ENCODE measurements around the gene SGCA.

The SGCA gene

DNA sequence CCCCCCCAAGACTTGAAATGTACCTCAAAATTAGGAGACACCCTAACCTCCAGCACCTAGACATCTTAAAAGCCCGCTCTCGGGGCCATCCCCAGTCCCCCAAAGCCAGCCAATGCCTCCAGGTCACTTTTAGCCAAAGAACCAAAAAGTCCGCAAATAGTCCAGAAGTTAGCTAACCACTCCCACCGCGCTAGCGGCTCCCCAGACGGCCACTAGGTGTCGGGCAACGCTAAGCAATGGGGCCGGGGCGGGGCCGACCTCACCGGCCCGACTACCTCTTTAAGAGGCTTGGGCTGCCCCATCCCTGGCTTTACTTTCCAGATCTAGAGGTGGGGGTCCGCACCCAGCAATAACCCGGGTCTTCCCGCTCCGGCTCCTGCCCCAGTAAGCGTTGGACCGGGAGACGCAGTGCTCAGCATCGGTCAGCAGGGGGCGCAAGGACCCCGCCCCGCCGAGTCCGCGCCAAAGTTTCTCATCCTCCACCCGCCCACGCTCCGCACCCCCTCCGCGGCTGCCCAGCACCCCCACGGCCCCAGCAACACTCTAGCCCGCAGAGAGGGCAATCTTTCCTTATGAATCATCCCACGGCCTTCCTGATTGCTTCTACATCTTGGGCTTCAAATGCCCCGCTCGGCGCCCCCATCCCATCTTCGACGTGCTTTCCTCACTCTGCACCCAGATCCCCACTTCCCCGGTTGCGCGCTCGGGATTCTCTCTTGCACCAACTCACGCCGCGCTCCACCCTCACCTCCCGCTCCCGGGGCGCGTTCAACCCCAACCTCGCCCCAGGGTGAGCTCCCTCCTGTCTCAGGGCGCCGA, 34.9 kb downstream of the SGCA start (continued):
- TF ChIP-seq, protein P1, sequence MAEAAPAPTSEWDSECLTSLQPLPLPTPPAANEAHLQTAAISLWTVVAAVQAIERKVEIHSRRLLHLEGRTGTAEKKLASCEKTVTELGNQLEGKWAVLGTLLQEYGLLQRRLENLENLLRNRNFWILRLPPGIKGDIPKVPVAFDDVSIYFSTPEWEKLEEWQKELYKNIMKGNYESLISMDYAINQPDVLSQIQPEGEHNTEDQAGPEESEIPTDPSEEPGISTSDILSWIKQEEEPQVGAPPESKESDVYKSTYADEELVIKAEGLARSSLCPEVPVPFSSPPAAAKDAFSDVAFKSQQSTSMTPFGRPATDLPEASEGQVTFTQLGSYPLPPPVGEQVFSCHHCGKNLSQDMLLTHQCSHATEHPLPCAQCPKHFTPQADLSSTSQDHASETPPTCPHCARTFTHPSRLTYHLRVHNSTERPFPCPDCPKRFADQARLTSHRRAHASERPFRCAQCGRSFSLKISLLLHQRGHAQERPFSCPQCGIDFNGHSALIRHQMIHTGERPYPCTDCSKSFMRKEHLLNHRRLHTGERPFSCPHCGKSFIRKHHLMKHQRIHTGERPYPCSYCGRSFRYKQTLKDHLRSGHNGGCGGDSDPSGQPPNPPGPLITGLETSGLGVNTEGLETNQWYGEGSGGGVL (tag by site-specific recombination; IDR thresholded peaks at IDR 0.05), result peak; percentile 88
- TF ChIP-seq, protein P2, sequence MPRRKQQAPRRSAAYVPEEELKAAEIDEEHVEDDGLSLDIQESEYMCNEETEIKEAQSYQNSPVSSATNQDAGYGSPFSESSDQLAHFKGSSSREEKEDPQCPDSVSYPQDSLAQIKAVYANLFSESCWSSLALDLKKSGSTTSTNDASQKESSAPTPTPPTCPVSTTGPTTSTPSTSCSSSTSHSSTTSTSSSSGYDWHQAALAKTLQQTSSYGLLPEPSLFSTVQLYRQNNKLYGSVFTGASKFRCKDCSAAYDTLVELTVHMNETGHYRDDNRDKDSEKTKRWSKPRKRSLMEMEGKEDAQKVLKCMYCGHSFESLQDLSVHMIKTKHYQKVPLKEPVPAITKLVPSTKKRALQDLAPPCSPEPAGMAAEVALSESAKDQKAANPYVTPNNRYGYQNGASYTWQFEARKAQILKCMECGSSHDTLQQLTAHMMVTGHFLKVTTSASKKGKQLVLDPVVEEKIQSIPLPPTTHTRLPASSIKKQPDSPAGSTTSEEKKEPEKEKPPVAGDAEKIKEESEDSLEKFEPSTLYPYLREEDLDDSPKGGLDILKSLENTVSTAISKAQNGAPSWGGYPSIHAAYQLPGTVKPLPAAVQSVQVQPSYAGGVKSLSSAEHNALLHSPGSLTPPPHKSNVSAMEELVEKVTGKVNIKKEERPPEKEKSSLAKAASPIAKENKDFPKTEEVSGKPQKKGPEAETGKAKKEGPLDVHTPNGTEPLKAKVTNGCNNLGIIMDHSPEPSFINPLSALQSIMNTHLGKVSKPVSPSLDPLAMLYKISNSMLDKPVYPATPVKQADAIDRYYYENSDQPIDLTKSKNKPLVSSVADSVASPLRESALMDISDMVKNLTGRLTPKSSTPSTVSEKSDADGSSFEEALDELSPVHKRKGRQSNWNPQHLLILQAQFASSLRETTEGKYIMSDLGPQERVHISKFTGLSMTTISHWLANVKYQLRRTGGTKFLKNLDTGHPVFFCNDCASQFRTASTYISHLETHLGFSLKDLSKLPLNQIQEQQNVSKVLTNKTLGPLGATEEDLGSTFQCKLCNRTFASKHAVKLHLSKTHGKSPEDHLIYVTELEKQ (tag by site-specific recombination; IDR thresholded peaks at IDR 0.05; ENCODE audit: borderline replicate concordance), result no peak
- TF ChIP-seq ZSCAN30 (tag by site-specific recombination; IDR thresholded peaks at IDR 0.05) (peak; percentile 70; the same call in 1 of the 2 replicates), ZNF677 (tag by site-specific recombination; IDR thresholded peaks at IDR 0.05) (no peak), MEIS1 (CRISPR knock-in tag; IDR thresholded peaks at IDR 0.05; ENCODE audit: borderline replicate concordance) (no peak), GLIS2 (tag by site-specific recombination; IDR thresholded peaks at IDR 0.05) (peak; percentile 92), ZNF585B (tag by site-specific recombination; IDR thresholded peaks at IDR 0.05) (no peak), YY2 (tag by site-specific recombination; IDR thresholded peaks at IDR 0.05) (no peak), ZNF138 (tag by site-specific recombination; IDR thresholded peaks at IDR 0.05; ENCODE audit: borderline replicate concordance) (no peak), GLI2 (tag by site-specific recombination; IDR thresholded peaks at IDR 0.05; ENCODE audit: borderline replicate concordance, low read depth) (no peak; the same call in 1 of the 2 replicates), KLF8 (tag by site-specific recombination; IDR thresholded peaks at IDR 0.05) (peak; percentile 92), ZFP37 (tag by site-specific recombination; IDR thresholded peaks at IDR 0.05) (0 out of 2 replicates have a peak, but pooled peaks have one; percentile 76), ZNF157 (tag by site-specific recombination; IDR thresholded peaks at IDR 0.05) (no peak), ZNF777 (tag by site-specific recombination; IDR thresholded peaks at IDR 0.05; ENCODE audit: borderline replicate concordance) (peak; percentile 98), ZBTB48 (tag by site-specific recombination; IDR thresholded peaks at IDR 0.05) (no peak), ZNF549 (tag by site-specific recombination; IDR thresholded peaks at IDR 0.05) (no peak), ZFP41 (tag by site-specific recombination; IDR thresholded peaks at IDR 0.05; ENCODE audit: borderline replicate concordance) (no peak), SALL2 (tag by site-specific recombination; IDR thresholded peaks at IDR 0.05; ENCODE audit: borderline replicate concordance) (no peak), ZIC2 (tag by site-specific recombination; IDR thresholded peaks at IDR 0.05) (peak; percentile 85), ZNF658 (tag by site-specific recombination; IDR thresholded peaks at IDR 0.05) (no peak), ZNF416 (tag by site-specific recombination; IDR thresholded peaks at IDR 0.05) (no peak), ZNF341 (tag by site-specific recombination; IDR thresholded peaks at IDR 0.05; ENCODE audit: low read depth) (no peak), ZNF324 (tag by site-specific recombination; IDR thresholded peaks at IDR 0.05) (peak; percentile 64; the same call in 1 of the 2 replicates)
- TF ChIP-seq, protein P3, sequence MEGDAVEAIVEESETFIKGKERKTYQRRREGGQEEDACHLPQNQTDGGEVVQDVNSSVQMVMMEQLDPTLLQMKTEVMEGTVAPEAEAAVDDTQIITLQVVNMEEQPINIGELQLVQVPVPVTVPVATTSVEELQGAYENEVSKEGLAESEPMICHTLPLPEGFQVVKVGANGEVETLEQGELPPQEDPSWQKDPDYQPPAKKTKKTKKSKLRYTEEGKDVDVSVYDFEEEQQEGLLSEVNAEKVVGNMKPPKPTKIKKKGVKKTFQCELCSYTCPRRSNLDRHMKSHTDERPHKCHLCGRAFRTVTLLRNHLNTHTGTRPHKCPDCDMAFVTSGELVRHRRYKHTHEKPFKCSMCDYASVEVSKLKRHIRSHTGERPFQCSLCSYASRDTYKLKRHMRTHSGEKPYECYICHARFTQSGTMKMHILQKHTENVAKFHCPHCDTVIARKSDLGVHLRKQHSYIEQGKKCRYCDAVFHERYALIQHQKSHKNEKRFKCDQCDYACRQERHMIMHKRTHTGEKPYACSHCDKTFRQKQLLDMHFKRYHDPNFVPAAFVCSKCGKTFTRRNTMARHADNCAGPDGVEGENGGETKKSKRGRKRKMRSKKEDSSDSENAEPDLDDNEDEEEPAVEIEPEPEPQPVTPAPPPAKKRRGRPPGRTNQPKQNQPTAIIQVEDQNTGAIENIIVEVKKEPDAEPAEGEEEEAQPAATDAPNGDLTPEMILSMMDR (tag by site-specific recombination; IDR thresholded peaks at IDR 0.05), result peak; percentile 99
- TF ChIP-seq, protein P4, sequence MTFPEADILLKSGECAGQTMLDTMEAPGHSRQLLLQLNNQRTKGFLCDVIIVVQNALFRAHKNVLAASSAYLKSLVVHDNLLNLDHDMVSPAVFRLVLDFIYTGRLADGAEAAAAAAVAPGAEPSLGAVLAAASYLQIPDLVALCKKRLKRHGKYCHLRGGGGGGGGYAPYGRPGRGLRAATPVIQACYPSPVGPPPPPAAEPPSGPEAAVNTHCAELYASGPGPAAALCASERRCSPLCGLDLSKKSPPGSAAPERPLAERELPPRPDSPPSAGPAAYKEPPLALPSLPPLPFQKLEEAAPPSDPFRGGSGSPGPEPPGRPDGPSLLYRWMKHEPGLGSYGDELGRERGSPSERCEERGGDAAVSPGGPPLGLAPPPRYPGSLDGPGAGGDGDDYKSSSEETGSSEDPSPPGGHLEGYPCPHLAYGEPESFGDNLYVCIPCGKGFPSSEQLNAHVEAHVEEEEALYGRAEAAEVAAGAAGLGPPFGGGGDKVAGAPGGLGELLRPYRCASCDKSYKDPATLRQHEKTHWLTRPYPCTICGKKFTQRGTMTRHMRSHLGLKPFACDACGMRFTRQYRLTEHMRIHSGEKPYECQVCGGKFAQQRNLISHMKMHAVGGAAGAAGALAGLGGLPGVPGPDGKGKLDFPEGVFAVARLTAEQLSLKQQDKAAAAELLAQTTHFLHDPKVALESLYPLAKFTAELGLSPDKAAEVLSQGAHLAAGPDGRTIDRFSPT (tag by site-specific recombination; IDR thresholded peaks at IDR 0.05), result 0 out of 2 replicates have a peak, but pooled peaks have one; percentile 19
- TF ChIP-seq, protein P5, sequence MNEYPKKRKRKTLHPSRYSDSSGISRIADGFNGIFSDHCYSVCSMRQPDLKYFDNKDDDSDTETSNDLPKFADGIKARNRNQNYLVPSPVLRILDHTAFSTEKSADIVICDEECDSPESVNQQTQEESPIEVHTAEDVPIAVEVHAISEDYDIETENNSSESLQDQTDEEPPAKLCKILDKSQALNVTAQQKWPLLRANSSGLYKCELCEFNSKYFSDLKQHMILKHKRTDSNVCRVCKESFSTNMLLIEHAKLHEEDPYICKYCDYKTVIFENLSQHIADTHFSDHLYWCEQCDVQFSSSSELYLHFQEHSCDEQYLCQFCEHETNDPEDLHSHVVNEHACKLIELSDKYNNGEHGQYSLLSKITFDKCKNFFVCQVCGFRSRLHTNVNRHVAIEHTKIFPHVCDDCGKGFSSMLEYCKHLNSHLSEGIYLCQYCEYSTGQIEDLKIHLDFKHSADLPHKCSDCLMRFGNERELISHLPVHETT (tag by site-specific recombination; IDR thresholded peaks at IDR 0.05), result peak; percentile 62; the same call in 1 of the 2 replicates
- TF ChIP-seq, protein P6, sequence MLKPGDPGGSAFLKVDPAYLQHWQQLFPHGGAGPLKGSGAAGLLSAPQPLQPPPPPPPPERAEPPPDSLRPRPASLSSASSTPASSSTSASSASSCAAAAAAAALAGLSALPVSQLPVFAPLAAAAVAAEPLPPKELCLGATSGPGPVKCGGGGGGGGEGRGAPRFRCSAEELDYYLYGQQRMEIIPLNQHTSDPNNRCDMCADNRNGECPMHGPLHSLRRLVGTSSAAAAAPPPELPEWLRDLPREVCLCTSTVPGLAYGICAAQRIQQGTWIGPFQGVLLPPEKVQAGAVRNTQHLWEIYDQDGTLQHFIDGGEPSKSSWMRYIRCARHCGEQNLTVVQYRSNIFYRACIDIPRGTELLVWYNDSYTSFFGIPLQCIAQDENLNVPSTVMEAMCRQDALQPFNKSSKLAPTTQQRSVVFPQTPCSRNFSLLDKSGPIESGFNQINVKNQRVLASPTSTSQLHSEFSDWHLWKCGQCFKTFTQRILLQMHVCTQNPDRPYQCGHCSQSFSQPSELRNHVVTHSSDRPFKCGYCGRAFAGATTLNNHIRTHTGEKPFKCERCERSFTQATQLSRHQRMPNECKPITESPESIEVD (tag by site-specific recombination; IDR thresholded peaks at IDR 0.05), result no peak
